ENCODE data around the gene ANKRD16. TPM values are rescaled to one million over a fixed set of nuclear protein-coding genes. Genes with fewer than 3 reads are reported as not detected.
"Not testable (repeated sequence)": the region's sequence is repeated elsewhere in the genome, so short reads cannot be mapped to it uniquely, and the experiment has no call there.

Gene ANKRD16
- total and polyA plus RNA-seq, 2 experiments from 2014 or later = 29.0 to 32.3 TPM

DNA sequence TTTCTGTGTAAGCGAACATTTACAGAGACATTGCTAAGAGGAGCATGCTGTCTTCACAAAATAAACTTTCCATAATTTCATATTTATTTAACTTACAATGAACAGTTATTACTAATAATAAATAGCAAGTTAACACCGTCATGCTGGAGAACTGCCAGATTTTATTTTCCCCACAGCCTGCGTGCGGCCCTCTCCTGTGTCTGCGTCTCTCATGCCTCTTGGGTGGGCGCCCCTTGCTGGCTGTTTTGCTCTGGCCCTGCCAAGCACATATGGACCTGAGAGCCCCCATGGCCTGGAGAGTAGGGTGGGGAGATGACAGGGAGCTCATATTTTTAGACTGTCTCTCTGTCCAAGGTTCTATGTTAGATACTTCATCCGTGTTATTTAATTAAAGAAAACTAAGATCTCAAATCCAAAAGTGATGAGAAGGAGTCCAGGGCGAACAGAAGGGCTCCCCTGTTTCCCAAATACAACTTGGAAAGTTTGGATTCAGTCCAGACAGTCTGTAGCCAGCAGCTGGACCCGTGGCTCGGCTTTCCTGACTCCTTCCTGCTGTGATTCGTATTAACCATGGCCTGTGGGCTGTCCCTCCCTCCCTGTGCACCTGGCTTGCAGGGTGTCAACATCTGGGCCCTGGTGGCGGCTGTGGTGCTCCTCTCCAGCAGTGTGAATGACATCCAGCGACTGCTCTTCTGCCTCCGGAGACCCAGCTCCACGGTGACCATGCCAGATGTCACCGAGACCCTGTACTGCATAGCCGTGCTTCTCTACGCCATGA is 20.8 kb upstream of the ANKRD16 start:
- Histone ChIP-seq H3K27me3 (no peaks in the 10 kb centered on the region), H3K27ac (peak overlapping the region; percentile 43), H3K9me3 (ENCODE audit: low read depth) (no peaks in the 10 kb centered on the region), H3K36me3 (peaks cover 70% of the 10 kb centered on the region), H3K4me3 (no peak overlapping the region), H3K4me1 (ENCODE audit: low read depth) (peaks cover 15% of the 10 kb centered on the region)
- TF ChIP-seq, protein P1, sequence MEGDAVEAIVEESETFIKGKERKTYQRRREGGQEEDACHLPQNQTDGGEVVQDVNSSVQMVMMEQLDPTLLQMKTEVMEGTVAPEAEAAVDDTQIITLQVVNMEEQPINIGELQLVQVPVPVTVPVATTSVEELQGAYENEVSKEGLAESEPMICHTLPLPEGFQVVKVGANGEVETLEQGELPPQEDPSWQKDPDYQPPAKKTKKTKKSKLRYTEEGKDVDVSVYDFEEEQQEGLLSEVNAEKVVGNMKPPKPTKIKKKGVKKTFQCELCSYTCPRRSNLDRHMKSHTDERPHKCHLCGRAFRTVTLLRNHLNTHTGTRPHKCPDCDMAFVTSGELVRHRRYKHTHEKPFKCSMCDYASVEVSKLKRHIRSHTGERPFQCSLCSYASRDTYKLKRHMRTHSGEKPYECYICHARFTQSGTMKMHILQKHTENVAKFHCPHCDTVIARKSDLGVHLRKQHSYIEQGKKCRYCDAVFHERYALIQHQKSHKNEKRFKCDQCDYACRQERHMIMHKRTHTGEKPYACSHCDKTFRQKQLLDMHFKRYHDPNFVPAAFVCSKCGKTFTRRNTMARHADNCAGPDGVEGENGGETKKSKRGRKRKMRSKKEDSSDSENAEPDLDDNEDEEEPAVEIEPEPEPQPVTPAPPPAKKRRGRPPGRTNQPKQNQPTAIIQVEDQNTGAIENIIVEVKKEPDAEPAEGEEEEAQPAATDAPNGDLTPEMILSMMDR (IDR thresholded peaks at IDR 0.05; ENCODE audit: low read depth, low read length) = no peak
- no peak for DNase-seq (ENCODE audit: low read depth in 1 of 2, low spot score in 1 of 2)

DNA sequence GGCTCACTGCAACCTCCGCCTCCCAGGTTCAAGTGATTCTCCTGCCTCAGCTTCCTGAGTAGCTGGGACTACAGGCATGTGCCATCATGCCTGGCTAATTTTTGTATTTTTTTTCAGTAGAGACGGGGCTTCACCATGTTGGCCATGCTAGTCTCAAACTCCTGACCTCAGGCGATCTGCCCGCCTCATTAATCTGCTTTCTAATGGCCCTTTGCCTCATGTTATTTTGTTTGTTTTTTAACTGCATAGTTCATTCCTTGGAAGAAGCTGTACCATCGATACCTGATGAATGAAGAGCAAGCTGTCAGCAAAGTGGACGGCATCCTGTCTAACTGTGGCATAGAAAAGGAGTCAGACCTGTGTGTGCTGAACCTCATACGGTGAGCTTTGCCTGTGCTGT is 19.0 kb upstream of the ANKRD16 start:
- H3K9me3 ChIP-seq (ENCODE audit: low read depth); H3K27me3 ChIP-seq; H3K27ac ChIP-seq; H3K4me3 ChIP-seq; DNase-seq (ENCODE audit: low read depth in 1 of 2, low spot score in 1 of 2): not testable (repeated sequence)
- Histone ChIP-seq H3K4me1 (ENCODE audit: low read depth) (peaks cover 32% of the 10 kb centered on the region), H3K36me3 (peaks cover 54% of the 10 kb centered on the region)

DNA sequence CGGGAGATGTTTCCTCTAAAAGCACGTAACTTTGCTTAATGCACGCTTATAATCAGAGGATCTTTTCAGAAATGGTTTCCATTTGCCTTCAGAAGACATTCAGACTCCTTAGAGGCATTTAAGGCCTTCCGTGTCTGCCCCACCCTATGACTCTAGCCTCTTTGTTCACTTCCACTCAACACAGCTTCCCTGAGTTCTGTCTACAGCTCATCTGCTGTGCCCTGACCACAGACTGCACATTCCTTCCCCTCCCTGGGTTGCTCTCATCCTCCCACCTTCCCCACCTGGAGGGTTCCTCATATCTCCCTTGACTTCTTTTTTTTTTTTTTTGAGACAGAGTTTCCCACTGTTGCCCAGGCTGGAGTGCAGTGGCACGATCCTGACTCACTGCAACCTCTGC is 17.0 kb upstream of the ANKRD16 start:
- Histone ChIP-seq H3K4me3 (no peak overlapping the region), H3K27me3 (no peaks in the 10 kb centered on the region), H3K27ac (peak overlapping the region; percentile 86), H3K4me1 (ENCODE audit: low read depth) (peaks cover 35% of the 10 kb centered on the region), H3K9me3 (ENCODE audit: low read depth) (no peaks in the 10 kb centered on the region), H3K36me3 (peaks cover 44% of the 10 kb centered on the region)
- TF ChIP-seq, protein P1 (IDR thresholded peaks at IDR 0.05; ENCODE audit: low read depth, low read length) = no peak
- no peak for DNase-seq (ENCODE audit: low read depth in 1 of 2, low spot score in 1 of 2)

DNA sequence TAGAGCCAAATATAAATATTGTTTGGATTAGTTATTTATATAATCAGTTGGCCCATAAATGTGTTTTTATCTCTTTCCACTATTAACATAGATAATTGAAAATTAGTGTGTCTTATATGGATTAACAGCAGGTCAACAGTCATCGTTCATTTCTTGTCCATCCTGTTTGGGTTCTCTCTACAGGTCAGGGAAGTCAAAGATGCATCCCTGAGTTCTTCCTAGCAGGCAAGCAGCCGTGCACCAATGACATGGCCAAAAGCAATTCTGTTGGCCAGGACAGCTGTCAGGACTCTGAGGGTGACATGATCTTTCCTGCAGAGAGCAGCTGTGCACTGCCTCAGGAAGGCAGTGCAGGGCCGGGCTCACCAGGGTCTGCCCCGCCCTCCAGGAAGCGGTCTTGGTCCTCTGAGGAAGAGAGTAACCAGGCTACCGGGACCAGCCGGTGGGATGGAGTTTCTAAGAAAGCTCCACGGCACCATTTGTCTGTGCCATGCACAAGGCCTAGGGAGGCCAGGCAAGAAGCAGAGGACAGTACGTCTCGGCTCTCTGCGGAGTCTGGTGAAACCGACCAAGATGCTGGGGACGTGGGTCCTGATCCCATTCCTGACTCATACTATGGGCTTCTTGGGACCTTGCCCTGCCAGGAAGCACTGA is 16.3 kb upstream of the ANKRD16 start:
- H3K9me3 ChIP-seq (ENCODE audit: low read depth) = no peaks in the 10 kb centered on the region
- H3K27ac ChIP-seq = peak overlapping the region; percentile 86
- no peaks in the 10 kb centered on the region for H3K27me3 ChIP-seq
- peaks cover 37% of the 10 kb centered on the region for H3K36me3 ChIP-seq
- peaks cover 35% of the 10 kb centered on the region for H3K4me1 ChIP-seq (ENCODE audit: low read depth)
- no peak for DNase-seq (ENCODE audit: low read depth in 1 of 2, low spot score in 1 of 2)
- TF ChIP-seq, protein P1 (IDR thresholded peaks at IDR 0.05; ENCODE audit: low read depth, low read length) = no peak
- H3K4me3 ChIP-seq = no peak overlapping the region

DNA sequence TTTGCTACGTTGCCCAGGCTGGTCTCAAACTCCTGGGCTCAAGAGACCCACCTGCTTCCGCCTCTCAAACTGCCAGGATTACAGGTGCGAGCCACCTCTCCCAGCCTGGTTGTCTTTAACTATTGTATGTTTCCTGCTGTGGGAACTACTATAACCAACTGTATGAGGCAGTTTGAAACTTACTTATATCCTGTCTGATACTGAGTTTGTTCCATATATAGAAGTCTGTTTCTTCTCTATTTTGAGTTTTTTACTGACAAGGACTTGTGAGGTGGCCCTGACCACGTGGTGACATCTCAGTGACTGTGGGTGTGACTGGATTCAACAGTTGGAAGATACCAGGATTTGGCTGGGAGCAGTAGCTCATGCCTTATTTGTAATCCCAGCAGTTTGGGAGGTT is 14.5 kb upstream of the ANKRD16 start:
- Histone ChIP-seq H3K4me1 (ENCODE audit: low read depth) (peaks cover 35% of the 10 kb centered on the region), H3K27ac (peak overlapping the region; percentile 86), H3K36me3 (peaks cover 21% of the 10 kb centered on the region), H3K9me3 (ENCODE audit: low read depth) (no peaks in the 10 kb centered on the region), H3K4me3 (no peak overlapping the region), H3K27me3 (no peaks in the 10 kb centered on the region)
- peak in 1 of 2 donors; percentile 63 for DNase-seq (ENCODE audit: low read depth in 1 of 2, low spot score in 1 of 2)
- TF ChIP-seq, protein P1 (IDR thresholded peaks at IDR 0.05; ENCODE audit: low read depth, low read length) = no peak

DNA sequence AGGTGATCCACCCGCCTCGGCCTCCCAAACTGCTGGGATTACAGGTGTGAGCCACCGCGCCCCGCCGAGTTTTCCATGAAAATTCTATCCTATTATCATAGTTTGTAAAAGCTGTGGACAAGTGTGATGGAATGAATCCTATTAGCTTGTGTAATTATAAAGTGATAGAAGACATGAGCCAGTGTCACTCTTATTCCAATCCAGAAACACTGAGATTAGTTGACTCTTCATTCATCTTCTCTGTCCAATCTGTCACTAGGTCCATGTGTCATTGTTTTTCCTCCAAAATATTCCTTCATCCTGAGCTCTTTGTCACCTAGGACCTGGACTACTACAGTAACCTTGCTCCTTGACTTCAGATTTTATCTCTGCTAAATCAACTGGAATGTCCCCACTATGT is 13.9 kb upstream of the ANKRD16 start:
- Histone ChIP-seq H3K36me3 (peaks cover 16% of the 10 kb centered on the region), H3K27ac (peak overlapping the region; percentile 86), H3K4me1 (ENCODE audit: low read depth) (peaks cover 35% of the 10 kb centered on the region), H3K9me3 (ENCODE audit: low read depth) (no peaks in the 10 kb centered on the region), H3K4me3 (no peak overlapping the region), H3K27me3 (no peaks in the 10 kb centered on the region)
- DNase-seq (ENCODE audit: low read depth in 1 of 2, low spot score in 1 of 2) = no peak
- TF ChIP-seq, protein P1 (IDR thresholded peaks at IDR 0.05; ENCODE audit: low read depth, low read length) = no peak
